Glomerular visceral epithelial cell (primary cell): ENCODE measurements around the gene PRKCI.
"Not testable (repeated sequence)": the region's sequence is repeated elsewhere in the genome, so short reads cannot be mapped to it uniquely, and the experiment has no call there.

Experiments used
- DNase-seq: peaks from one replicate; pipeline ENCODE4 v3.0.0-alpha.2; 2016; ENCODE audit errors: extremely low spot score

Gene PRKCI

DNA sequence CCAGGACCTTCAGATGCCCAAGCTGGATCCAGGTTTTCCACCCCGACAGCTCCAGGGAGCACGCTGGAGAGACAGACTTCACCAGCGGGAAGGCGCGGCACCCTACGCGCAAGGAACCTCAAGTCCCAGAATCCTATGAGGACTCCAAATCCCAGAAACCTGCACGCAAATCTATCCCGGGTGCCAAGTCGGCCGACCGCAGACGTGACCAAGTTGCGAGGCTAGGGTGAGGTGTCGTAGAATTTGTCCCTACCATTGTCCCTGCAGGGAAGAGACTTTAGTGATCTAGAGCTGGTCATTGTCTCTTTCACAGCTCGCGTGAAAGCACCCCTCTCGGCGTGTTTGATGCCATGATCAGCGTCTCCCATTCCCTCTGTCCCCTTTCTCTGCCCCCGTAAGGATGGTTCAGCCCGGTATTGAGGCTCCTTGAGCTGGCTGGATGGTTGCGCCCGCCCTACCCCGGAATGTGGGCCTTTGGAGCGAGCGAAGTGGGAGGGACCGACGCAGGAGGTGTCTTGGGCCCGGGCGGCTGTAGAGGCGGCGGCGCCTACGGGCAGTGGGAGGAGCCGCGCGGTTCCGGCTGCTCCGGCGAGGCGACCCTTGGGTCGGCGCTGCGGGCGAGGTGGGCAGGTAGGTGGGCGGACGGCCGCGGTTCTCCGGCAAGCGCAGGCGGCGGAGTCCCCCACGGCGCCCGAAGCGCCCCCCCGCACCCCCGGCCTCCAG is at the start of gene PRKCI:
PRKCI (plus strand) TSS at position 501 of the 723 bp plus-strand sequence. CDS start 246 bp downstream, outside the sequence.
- peak; percentile 96 for DNase-seq

DNA sequence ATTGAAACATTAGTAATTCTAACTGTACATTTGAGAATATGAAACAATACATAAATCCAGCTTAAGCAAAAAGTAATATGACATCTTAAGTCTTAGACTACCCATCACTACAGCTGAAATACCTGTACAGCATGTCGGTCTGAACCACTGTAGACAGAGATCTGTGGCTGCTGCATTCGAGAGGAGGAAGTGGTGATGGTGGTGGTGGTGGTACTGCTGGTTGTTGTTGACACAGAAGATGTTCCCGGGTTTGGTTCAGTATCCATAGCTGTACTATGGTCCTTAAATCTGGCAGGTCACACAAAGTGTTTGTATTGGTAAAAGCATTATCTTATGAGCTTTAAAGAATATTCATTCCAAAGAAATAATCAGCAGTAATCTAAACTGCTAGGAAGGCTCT is 43.6 kb upstream of the PRKCI start:
- no peak for DNase-seq

DNA sequence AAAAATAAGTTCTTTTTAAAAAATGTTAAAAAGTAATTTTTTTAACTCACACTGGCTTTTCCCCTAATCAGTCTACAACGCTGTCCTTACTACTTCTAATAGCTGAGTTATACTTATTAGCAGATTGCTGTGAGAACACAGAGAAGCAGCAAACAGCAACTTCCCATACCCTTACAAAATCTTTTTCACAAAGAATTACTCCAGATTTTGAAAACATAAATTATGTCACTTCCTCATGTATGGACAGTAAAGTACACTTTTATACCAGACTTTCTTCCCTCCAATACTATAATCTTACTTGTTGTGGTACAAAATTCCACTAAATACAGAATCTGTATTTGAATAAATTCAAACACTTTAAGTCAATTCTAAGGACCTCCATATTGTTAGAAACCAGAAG is 42.8 kb upstream of the PRKCI start:
- no peak for DNase-seq

DNA sequence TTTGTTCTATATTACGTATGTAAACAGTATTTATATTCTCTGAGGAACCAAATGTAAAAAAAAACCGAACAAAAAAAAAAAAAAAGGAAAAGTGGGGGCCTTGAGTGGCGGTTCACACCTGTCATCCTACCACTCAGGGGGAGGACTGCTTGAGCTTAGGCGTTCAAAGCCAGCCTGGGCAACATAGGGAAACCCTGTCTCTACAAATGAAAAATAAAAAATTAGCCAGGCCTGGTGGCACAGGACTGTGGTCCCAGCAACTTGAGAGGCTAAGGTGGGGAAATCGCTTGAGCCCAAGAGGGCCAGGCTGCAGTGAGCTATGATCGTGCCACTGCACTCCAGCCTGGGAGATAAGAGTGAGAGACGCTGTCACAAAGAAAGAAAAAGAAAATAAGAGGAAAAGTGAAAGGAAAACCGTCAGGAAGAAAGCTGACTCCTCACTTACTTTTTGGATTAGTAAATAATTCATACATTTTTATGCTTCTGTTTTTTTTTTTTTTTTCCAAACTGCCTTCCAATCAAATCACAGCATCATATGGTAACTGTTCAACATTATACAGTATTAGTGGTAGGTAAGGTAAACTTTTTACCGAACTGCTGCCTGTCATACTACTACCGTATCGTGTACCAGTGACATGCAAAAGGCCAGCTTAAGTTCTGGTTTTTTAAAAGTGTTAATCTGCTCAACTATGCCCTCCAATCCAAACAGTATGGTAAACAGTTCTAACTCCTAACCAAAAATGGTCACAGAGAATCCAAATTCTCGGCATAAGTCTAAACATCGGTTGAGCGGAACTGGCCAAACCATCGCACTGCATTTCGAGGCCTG is 41.9 kb upstream of the PRKCI start:
- DNase-seq = peak; percentile 20

DNA sequence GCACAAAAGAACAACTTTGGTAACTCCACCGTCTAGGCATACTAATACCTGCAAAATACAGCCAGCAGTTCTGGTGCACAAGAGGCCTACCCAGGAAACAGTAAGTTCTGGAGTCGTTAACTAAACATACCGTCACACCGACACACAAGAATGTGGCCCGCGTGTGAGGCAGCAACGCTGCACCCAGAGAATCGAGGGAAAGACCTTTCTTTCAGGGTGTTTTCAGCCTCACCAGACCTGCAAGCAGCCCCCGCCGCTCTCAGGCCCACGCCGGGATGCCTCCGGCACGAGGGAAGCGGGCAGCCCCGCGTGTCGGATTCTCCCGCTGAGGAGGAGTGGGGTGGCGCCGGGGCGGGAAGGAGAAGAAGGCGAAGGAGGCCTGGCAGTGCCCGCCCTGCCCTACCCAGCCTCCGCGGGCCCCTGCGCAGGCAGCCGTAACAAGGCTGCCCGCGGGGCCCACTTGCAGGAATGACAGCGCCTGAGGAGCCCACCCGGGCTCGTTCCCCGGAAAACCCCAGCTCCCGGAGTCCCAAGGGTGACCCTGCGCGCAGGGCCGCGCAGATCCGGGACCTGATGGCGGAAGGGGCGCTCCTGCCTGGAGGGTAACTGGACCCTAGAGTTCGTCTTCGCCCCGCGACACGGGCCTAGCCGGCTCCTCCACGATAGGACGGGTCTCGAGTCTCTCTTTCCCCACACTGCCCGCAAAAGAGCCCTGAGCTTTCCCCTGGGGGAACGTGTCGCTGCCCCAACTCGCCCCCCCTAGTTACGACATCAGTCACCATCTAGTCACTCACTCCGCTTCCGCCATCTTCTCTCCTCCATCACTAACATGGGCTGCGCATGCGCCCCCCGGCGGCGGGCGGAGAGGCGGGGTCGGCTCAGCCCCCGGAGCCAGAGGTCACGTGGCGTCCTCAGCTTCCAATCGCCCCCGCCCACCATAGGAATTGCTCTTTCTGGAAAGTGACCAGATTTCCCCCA is 41.0 kb upstream of the PRKCI start, which contains the start of gene PHC3:
PHC3 (minus strand) TSS at position 826 of the 978 bp plus-strand sequence; CDS start at position 808, 18 bp downstream.
- peak; percentile 93 for DNase-seq

DNA sequence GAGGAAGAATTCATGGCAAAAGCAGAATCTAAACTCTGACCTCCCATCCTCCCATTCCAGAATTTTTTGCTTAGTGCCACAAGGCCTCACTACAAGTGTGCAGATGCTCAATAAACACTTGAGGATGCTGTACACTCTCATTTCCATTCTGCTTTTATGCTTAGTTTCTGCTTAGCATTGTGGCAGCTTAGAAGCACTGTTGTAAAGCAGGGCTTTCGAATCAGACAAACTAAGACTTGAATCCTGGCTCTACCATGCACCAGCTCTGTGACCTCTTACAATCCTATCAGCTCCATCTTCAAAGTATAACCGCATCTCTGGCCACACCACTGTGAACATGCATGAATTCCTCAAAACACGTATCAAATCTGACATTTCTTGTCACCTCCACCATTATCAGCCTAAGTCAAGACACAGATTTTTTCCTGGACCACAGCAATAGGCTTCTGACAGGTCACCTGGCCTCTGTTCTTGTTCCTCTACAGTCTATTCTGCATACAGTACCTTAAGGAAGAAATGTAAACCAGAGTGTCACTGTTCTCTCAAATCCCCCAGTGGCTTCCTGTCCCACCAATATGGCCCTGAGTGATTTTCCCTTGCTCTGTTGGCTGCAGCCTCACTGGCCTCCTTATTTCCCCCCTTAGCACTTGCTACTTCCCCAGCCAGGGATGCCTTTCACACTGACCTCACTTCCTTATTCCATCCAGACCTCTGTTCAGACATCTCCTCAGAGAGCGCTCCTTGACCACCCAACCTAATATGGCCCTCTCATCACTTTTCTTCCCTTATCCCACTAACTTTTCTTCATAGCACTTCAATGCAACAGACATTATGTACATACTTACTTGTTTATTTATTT is 32.6 kb upstream of the PRKCI start:
- DNase-seq = no peak

DNA sequence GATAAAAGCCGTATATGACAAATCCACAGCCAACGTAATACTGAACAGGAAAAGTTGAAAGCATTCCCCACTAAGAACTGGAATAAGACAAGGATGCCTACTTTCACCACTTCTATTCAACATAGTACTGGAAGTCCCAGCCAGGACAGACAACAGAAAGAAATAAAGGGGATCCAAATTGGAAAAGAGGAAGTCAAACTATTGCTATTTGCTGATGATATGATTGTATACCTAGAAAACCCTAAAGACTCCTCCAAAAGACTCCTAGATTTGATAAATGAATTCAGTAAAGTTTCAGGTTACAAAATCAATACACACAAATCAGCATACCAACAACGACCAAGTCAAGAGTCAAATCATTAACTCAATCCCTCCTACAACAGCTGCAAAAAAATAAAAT is 26.5 kb upstream of the PRKCI start:
- not testable (repeated sequence) for DNase-seq

DNA sequence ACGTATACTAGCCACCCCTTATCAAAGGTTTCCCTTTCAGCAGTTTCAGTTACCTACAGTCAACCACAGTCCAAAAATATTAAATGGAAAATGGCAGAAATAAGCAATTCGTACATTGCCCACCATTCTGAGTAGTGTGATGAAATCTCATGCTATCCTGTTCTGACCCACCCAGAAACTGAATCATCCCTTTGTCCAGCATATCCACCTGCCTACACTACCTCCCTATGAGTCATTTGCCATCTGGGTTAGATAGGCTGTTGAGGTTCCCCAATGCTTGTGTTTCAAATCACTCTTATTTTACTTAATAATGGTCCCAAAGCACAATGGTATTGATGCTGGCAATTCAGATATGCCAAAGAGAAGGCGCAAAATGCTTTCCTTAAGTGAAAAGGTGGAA is 25.4 kb upstream of the PRKCI start:
- peak; percentile 27 for DNase-seq

DNA sequence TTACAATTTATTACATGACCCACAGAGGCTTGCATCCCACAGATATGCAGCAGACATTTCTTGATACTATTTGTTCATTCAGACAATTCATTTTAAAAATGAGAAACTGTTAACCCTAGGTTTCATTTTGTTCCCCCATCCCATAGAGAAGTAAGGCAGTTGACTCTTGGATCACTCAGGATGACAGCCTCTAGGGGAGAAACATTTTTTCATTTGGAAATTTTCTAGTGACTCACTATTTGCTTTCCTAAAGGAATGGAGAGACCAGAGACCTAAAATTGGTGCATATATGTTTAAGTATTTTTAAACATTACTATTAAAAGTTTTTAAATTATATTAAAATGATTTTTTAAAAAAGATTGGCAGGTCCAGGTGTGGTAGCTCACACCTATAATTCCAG is 21.2 kb upstream of the PRKCI start:
- no peak for DNase-seq

DNA sequence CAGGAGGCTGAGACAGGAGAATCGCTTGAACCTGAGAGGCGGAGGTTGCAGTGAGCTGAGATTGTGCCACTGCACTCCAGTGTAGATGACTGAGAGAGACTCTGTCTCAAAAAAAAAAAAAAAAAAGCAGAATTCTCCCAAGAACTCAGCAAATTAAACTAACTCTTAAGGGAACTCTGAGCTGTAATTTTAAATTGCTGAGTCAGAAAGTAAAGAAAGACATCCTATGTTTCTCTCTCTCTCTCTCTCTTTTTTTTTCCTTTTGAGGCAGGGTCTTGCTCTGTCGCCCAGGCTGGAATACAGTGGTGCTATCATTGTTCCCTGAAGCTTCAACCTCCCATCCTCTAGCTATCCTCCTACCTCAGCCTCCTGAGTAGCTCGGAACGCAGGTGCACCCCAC is 20.7 kb upstream of the PRKCI start:
- no peak for DNase-seq

DNA sequence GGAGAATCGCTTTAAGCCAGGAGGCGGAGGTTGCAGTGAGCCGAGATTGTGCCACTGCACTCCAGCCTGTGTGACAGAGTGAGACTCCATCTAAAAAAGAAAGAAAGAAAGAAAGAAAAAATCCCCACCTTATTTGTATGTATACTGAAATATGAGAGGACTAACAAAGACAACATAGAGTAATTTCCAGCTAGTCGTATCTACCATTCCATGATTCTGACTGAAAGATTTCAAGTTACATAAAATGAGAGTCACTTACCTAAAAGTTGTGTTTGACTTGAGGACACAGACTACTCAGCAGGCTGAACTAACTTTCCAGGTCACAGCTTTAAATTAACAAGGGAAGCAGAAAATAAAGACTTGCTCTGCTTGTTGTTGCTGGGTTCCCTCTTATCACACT is 18.8 kb upstream of the PRKCI start:
- no peak for DNase-seq

DNA sequence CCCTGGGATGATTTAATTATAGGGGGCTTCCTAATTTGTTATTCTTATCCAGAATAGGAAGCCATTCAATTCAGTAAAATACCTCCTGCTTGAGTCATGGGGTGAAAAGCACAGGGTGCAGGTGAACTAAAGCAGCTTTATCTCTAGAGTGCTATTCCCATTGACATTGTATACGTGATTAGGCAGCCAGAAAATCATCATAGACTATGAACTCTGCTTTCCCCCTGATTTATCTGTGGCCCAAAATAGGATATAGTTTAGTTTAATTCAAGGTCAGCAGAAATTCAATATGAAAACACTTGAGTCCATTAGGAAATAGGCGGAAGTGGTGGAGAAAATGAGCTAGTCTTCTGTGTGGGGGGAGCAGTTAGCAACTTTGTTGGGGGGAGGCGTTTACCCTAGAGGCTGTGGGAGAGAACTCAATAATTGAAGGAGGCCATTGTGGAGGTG is 18.2 kb upstream of the PRKCI start:
- DNase-seq = no peak

DNA sequence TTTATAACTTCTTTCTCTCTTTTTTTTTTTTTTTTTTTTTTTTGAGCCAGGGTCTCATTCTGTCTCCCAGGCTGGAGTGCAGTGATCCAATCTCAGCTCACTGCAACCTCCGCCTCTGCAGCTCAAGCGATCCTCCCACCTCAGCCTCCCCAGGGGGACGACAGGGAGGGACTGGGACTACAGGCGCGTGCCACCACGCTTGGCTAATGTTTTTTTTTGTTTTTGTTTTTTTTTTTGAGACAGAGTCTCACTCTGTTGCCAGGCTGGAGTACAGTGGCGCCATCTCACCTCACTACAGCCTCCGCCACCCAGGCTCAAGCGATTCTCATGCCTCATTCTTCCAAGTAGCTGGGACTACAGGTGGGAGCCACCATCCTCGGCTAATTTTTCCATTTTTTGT is 17.7 kb upstream of the PRKCI start:
- no peak for DNase-seq

DNA sequence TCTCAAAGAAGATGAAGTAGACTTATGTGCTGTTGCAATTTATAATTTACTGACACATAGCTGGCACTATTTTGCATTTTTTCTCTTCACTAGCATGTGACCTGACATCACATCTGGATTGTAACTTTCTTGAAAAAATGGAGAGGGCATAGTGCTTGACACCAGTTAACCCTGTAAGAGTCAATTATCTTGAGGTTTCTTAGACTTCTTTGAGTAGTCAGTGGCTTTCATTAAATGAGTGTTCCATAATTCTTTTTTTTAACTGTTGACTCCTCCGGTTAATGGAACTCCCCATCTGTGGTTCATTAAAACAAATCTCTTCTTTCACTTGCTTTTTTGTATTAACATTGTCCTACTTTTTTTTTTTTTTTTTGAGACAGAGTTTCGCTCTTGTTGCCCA is 16.9 kb upstream of the PRKCI start:
- no peak for DNase-seq

DNA sequence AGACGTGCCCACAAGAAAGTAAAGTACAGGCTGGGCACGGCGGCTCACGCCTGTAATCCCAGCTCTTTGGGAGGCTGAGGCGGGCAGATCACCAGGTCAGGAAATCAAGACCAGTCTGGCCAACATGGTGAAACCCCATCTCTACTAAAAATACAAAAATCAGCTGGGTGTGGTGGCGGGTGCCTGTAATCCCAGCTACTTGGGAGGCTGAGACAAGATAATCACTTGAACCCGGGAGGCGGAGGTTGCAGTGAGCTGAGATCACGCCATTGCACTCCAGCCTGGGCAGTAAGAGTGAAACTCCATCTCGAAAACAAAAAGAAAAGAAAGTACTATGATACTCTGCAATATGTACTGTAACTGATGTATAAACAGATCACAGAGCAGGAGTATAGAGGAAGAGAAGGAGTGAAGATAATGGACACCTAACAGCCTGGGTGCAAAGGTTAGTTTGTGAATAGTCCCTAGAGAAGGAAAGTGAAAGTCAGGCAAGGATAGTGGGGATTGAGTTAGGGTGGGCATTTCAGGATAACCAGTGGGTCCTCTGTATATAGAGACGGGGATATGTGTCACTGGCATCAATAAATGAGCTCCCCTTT is 16.0 kb upstream of the PRKCI start:
- not testable (repeated sequence) for DNase-seq

DNA sequence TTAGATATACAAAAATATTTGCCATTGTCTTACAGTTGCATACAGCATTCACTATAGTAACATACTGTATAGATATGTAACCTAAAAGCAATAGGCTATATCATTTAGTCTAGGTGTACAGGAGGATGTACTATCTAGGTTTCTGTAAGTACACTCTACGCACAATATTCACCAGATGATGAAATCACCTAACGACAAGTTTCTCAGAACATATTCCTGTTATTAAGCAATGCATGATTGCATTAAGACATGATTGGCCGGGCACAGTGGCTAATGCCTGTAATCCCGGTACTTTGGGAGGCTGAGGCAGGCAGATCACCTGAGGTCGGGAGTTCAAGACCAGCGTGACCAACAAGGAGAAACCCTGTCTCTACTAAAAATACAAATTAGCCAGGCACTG is 14.5 kb upstream of the PRKCI start:
- no peak for DNase-seq

DNA sequence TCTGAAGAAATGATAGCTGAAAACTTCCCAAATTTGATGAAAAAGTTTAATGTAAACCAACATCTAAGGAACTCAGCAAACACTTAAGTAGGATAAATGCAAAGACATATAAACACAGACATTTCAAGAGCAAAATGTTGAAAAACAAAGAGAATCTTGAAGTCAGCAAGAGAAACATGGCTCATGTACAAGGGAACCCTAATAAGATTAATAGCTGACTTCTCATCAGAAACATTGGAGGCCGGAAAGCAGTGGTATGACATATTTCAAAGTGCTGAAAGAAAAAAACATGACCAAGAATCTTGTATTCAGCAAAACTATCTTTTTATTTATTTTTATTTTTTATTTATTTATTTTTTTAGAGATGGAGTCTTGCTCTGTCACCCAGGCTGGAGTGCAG is 10.6 kb upstream of the PRKCI start:
- no peak for DNase-seq

DNA sequence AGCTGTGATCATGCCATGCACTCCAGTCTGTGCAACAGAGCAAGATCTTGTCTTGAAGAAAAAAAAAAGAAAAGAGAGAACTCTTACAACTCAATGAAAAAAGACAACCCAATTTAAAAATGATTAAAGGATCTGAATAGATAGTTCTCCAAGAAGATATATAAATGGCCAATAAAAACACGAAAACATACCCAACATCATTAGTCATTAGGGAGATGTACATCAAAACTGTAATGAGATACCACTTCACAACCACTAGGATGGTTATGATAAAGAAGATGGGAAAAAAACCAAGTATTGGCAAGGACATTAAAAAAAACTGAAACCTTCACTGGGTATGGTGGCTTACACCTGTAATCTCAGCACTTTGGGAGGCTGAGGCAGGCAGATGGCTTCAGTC is 2.4 kb upstream of the PRKCI start:
- no peak for DNase-seq

DNA sequence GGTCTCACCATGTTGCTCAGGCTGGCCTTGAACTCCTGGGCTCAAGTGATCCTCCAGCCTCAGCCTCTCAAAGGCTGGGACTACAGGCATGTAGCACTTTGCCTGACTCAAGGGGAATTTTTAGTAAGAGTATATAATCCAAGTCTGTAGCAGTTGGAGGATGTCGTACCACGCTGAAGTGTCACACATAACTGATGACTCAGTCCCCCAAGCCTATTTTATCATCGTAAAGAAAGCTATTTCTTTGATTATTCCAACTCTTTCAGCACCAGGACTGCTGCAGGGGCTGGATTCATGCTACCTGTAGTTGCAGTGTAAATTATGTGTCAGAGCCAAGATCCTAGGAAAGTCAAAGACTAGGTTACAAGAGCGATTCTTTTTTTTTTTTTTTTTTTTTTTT is 1.4 kb upstream of the PRKCI start:
- no peak for DNase-seq
